NCI-H146 (cell line): ENCODE results near the gene NQO1.
A peak's percentile ranks its signal among the peaks of the same experiment; 100 is the strongest.
"Not testable (repeated sequence)": the region's sequence is repeated elsewhere in the genome, so short reads cannot be mapped to it uniquely, and the experiment has no call there.

Experiments
- DNase-seq: peaks from one replicate; lab custom pipeline; 2025; lab: John Stamatoyannopoulos, UW

NQO1 gene

GRCh38 chr16:69726313-69727060, at the start of gene NQO1:
Gene NQO1, minus strand, starts transcription at chr16:69726560. Its CDS starts 121 bp downstream, at chr16:69726439.
- peak; percentile 95 for DNase-seq

DNA sequence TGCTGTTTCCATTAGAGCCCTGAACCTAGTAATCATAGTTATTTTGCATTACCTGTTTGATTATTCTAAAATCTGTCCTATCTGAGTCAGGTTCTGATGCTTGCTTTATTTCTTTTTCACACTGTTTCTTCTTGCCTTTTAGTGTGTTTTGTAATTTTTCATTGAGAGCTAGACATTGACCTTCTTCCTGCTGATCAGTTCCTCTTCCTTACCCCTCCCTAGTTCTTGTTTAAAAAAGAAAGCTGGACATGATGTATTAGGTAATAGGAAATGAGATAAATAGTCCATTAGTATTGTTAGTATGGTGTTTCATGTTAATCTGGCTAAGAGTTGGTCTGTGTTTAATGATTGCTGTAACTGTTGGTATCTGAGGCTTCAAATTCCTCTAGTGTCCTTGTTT, 49.2 kb upstream of the NQO1 start:
- no peak for DNase-seq

- no peak for DNase-seq
These were observed 47.0 kb upstream of the NQO1 start for GRCh38 chr16:69773260-69773947.

DNA sequence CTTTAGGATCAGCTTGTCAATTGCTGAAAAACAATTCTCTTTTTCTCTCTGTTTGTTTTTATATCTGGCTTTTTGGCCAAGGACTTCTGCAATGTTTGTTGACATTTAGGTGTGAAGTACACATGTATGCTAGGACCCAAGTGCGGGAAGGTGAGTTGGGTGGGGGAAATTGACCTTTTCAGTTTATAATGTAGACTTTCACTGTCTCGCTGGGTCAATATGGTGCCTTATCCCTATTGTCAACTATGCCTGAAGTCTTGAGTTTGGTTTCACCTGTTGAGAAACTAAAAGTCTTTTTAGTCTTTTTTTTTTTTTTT, 45.2 kb upstream of the NQO1 start:
- DNase-seq: no peak

DNA sequence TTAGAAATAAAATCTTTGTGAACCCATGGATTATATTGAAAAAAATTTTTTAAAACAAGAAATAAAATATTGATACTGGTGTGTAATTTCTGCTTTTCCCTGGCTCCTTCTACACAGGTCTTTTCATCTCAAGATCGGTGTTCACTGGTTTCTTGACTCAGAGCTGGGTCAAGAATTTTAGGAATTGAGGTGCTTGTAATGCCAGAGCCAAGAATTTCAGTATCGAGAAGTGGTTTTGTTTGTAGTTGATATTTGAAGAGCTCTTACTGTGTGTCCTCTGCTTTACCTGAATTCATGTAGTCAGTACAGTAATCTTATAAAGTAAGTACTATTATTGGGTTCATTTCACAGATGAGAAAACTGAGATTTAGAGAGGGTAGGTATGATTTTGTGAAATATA, 43.0 kb upstream of the NQO1 start:
- no peak for DNase-seq

DNA sequence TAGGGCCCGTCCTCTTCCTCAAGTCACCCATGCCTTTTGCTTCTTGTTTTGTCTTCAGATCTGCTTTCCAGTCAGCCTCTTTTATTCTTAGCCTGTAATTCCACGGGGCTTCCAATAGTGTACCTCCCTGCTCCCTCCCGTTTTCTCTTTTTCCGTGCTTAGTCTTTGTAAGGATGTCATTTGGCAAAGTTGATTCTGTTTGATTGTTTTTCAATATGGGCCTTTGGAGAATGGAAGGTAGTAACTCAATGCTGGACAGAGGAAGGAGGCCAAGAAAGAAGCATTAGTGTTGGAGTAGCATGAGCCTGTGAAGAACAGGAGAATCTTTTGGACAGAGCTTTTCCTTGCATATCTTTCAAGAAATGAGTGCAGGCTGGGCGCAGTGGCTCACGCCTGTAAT, 42.3 kb upstream of the NQO1 start:
- no peak for DNase-seq

GRCh38 chr16:69767459-69768229, 41.3 kb upstream of the NQO1 start:
- DNase-seq: no peak

- no peak for DNase-seq
These were observed 37.2 kb upstream of the NQO1 start for GRCh38 chr16:69763599-69763942.

DNA sequence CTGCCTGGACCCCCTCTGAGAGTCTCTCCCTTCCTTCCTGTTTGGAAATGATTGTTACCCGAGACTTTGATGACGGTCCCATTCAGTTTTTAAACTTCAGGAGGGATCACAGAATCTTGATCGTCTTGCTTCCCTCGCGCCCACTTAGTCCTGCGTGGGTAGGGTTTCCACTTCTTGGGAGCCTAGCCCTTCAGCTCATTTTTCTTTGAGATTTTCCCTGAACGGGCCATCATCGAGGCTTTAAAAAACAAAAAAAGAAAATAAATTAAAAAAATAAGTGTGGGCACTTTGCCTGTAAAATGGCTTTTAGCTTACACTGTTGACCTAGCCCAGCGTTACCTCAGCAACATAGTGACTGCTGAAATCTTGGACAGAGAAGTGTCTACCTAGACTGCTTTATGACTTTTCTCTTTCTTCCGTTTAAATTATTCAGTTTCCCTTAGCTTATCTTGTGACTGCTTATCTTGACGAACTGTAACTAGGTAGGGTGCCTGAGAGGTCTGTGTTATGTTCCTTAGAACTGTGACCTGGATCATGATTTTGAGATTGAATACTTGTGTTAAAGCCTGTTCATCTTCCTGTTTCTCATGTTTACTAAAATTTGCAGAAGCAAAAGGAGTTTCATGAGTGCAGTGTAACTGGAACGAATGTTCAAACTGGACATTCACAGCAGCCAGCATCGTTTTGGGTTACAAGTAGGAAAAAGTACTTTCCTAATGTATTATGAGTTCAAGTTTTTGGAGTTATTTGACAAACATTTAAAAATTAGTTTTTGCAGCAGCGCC, 36.6 kb upstream of the NQO1 start:
- DNase-seq: no peak

DNA sequence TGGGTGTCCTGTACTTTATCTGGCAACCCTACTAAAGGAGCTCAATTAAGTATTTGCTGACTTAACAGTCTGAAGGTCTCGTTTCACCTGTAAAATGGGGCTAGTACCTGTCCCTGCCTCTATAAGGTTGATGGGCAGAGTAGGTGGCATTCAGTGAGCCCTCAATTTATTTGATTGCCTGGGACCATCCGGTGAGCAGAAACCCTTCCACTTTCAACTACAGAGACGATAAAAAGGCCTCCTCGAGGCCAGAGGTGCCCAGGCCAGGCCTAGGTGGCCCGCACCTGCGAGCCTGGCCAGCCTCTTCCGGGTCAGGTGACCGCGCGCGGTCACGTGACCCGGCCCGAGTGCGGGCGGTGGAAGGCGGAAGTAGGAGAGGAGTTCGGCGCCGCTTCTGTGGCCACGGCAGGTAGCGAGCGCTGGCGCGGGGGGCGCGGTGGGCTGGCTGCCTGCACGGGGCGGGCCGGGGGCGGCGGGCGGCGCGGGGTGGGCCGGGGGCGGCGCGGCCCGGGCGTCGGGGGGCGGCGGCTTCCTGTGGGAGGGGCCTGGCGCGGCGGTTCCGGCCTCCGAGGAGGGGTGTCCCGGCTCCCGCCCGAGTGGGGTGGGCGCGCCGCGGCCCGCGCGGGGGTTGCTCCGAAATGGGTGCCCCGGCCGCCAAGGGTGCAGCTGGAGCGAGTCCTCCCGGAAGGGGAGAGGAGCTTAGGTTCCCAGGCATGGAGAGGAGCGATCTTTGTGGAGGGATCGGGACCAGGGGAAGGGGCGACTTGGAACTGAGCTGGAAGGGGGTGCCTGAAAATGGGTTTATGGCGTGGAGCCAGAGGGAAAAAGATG, 35.8 kb upstream of the NQO1 start, which contains the start of gene WWP2:
WWP2 (plus strand) TSS at position 350 of the 831 bp plus-strand sequence. CDS start 24,679 bp downstream, outside the sequence.
- peak; percentile 86 for DNase-seq

DNA sequence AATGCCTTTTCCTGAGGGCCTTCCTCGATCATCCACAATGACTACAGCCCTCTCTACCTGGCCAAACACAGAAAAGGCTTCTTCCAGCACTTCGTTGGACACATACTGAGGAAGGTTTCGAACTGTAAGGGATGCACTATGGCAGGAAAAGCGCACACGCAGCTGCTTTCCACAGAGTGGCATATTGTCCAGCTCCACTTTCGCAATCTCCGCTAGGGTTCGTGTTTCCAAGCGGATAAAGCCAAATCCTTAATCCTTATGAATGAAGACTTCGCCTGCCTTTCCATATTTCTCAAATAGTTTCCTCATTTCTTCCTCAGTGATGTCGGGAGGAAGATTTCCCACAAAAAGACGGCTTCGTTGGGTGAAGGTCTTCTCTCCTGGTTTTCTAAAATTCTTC, 31.0 kb upstream of the NQO1 start:
- not testable (repeated sequence) for DNase-seq

DNA sequence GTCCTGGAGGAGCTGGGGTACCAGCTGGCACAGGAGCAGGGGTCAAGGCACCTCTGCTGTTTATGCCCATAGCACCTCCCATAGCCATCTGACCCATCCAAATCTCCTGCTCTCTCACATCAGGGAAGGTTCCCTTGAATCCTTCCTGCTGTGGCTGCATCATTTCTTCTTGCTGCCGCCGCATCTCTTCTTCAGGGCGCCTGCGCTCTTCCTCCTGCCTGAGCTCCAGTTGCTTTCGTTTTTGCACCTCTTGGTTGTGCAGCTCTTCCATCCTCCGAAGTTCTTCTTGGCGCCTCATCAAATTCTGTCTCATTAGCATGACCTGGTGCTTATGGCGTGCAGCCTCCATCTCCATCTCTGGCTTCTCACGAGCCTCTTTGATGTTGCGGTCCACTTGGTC, 30.3 kb upstream of the NQO1 start:
- no peak for DNase-seq

GRCh38 chr16:69754469-69755310, 28.3 kb upstream of the NQO1 start, which contains the start of gene NOB1:
Gene NOB1, minus strand, starts transcription at chr16:69754926. Its CDS starts 16 bp downstream, at chr16:69754910.
- DNase-seq: peak; percentile 94

- no peak for DNase-seq
These were observed 27.7 kb upstream of the NQO1 start for GRCh38 chr16:69754143-69754468.

GRCh38 chr16:69748694-69749345, 22.5 kb upstream of the NQO1 start:
- no peak for DNase-seq

GRCh38 chr16:69747115-69747514, 20.8 kb upstream of the NQO1 start:
- DNase-seq: no peak

GRCh38 chr16:69745959-69746358, 19.6 kb upstream of the NQO1 start:
- no peak for DNase-seq

GRCh38 chr16:69745232-69745612, 18.9 kb upstream of the NQO1 start:
- no peak for DNase-seq

- DNase-seq: no peak
These were observed 18.2 kb upstream of the NQO1 start for GRCh38 chr16:69744363-69745231.
